Activated effector memory CD4-positive, alpha-beta T cell treated with anti-CD3 and anti-CD28 coated beads, Interleukin-2, amount 50 U/mL, for 16 hours (primary cell): ENCODE data around the gene UQCC3.
"Not testable (repeated sequence)": the region's sequence is repeated elsewhere in the genome, so short reads cannot be mapped to it uniquely, and the experiment has no call there.

Source experiments
- DNase-seq: peaks from one replicate; pipeline ENCODE4 v3.0.0-alpha.2; 2020

UQCC3 gene, protein sequence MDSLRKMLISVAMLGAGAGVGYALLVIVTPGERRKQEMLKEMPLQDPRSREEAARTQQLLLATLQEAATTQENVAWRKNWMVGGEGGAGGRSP

DNA sequence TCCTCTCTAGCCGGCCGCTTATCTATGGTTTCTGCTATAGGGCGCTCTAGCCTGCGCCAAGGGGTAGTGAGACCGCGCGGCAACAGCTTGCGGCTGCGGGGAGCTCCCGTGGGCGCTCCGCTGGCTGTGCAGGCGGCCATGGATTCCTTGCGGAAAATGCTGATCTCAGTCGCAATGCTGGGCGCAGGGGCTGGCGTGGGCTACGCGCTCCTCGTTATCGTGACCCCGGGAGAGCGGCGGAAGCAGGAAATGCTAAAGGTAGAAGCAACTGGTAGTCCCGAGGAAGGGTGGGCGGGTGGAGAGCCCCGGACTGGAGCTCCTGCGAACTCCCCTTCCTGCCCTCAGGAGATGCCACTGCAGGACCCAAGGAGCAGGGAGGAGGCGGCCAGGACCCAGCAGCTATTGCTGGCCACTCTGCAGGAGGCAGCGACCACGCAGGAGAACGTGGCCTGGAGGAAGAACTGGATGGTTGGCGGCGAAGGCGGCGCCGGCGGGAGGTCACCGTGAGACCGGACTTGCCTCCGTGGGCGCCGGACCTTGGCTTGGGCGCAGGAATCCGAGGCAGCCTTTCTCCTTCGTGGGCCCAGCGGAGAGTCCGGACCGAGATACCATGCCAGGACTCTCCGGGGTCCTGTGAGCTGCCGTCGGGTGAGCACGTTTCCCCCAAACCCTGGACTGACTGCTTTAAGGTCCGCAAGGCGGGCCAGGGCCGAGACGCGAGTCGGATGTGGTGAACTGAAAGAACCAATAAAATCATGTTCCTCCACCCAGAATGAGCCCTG lies at the start of gene UQCC3, which contains the start of gene LBHD1:
Gene UQCC3 (plus strand): TSS at position 66 of the 782 bp plus-strand sequence. CDS start 73 bp downstream, at position 139.
Gene LBHD1 (minus strand): TSS at position 660 of the 782 bp plus-strand sequence. CDS start 2,236 bp downstream, outside the sequence.
- DNase-seq, result peak; percentile 89

DNA sequence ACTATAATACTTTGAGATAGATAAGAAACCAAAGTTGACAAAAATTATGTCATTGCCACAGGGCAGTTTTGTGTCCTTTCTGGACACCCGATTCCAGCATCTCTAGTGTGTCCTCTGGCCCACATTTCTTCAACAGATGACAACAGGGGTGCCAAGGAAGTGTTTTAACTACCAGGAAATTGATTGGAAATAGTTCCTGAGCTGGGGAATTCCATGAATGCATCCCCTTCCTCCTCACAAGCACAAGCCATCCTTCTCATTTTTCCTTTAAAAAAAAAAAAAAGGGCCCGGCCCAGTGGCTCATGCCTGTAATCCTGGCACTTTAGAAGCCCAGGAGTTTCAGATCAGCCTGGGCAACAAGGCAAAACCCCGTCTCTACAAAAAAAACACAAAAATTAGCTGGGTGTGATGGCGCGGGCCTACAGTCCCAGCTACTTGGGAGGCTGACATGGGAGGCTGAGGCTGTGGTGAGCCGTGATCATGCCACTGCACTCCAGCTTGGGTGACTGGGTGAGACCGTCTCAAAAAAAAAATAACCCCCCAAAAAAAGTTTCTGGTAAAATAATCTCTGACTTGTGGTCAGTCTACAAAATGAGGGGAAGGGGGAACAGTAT lies 48.9 kb upstream of the UQCC3 start:
- DNase-seq, result no peak

DNA sequence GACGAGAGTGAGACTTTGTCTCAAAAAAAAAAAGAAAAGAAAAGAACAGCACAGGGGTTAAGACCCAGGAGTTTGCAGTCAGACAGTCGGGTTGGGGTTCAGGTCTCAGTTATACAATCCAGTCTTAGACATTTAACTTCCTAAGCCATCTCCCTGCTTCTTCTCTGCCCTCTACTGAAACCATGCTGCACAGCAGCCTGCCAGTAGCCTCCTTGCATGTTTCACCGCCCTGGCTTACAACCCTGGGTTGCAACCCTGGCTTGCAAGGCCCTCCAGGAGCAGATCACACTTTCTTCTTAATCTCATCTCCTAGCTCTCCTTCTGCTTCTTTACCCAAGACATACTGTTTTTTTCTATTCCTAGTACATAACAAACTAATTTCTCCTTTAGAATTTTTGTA lies 43.8 kb upstream of the UQCC3 start:
- no peak for DNase-seq

GRCh38 chr11:62632492-62632891 lies 39.0 kb upstream of the UQCC3 start:
- no peak for DNase-seq

- no peak for DNase-seq
Observed at GRCh38 chr11:62644220-62644619, 27.3 kb upstream of the UQCC3 start.

- no peak for DNase-seq
Observed at GRCh38 chr11:62645671-62645945, 25.9 kb upstream of the UQCC3 start.

DNA sequence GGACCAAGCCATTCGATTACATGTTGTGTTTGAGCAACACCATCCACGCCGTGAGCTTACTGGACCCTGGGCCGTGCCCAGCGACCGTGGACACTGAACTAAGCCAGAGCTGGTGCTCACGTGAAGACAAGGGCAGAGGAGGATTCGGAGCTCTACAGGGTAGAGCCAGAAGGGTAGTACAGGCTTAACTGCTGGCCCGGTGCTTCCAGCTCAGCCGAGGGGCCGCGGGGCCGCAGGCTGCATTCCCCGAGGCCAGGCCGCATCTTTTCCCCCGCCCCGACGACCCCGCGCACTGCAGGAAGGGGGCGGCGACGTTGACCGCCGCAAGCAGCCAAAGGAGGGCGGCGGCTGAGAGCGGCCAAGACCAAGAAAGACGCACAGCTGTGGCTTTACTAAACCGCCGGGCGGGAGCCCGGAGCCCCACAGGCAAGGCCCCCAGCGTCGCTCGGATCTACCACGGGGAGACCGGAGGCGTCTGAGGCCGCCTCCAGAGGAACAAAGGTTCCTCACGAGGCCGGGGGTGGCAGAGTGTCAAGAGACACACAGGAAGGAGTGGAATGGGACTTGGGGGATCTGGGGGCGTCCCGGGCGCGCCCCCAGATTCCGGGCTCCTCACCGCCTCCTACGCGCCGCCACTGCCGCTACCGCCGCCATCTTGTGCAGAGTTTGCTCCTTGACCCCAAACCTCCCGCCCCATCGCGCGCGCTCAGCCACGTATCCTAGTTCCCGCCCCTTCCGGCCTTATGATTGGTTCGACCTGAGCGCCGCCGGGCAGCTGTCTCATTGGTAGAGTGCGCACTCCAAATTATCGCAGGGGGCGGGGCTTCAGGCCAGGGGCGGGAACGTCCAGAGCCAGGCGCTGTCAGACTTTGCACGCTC lies 25.3 kb upstream of the UQCC3 start, which contains the start of gene GANAB:
Gene GANAB (minus strand): TSS at position 668 of the 879 bp plus-strand sequence. CDS start 14 bp downstream, at position 654.
- peak; percentile 100 for DNase-seq

- no peak for DNase-seq
Observed at GRCh38 chr11:62646825-62647608, 24.5 kb upstream of the UQCC3 start.

DNA sequence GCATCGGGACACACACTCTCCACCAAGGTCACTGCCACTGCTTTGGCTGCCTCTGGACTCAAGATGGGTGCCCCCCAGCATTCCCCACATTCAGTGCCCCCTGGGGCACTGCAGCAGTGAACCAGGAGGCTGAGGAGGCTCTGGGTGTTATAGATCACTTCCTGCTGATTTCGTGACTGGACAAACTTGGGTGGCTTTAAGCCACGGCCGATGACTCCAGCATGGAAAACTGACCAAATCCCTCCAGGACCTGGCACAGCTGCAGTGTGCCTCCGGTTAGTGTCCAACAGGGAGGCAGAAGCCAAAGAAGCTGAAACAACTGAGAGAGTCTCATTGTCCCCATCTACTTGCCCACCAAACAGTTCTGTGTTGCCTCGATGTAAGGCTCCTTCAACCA lies 23.9 kb upstream of the UQCC3 start:
- no peak for DNase-seq

DNA sequence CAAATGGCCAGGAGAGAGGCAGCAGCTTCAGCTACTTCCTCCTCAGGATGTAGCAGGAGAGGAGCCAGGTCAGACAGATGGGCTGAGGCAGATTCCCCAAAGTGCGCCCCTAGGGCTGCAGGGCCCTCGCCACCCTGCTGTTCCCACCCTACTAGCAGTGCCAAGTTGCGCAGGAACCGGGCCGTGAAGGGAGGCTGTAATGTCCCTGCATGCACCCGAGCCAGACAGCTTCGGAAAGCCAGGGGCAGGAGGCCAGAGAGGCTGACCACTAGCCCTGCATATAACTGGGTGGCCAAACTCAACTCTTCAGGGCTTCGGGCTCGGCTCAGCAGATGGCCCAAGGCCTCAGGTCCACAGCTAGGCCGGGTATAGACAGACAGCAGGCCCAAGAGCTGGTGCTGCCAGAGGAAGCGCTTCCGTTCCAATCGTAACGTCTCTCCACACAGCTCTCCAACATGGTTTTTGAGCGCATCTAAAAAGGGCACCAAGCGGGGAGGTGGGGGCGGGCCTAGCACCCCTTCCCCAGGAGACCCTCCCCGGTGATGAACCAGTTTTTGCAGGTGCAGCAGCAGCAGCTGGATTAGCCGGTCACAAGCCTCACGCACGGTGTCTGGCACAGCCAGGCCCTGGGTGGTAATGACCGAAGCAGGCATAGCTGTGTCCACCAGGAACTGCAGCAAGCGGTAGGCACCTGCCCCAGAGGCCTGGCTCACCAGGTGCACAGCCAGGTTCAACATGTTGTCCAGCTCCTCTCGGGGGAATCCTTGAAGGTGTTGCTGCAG lies 23.1 kb upstream of the UQCC3 start:
- no peak for DNase-seq

GRCh38 chr11:62648967-62649364 lies 22.5 kb upstream of the UQCC3 start:
- no peak for DNase-seq

DNA sequence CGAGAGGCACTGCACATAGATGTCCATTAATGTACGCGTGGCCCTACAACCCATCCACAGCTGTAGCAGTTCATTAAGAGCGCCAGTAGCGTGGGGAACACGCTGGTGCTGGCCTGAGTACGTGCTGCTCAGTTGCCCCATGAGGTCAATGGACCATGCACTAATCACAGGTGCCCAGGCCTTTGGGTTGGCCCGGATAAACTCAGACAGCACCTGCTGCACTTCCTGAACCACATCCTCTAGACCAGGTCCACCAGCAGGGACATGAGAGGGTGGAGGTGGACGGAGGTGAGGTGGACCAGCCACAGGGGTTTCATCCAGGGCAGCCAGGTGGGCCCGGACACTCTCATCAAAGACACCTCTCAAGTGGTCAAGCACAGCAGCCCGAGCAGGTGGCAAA lies 22.0 kb upstream of the UQCC3 start:
- DNase-seq, result no peak

- DNase-seq, result not testable (repeated sequence)
Observed at GRCh38 chr11:62650283-62650682, 21.2 kb upstream of the UQCC3 start.

DNA sequence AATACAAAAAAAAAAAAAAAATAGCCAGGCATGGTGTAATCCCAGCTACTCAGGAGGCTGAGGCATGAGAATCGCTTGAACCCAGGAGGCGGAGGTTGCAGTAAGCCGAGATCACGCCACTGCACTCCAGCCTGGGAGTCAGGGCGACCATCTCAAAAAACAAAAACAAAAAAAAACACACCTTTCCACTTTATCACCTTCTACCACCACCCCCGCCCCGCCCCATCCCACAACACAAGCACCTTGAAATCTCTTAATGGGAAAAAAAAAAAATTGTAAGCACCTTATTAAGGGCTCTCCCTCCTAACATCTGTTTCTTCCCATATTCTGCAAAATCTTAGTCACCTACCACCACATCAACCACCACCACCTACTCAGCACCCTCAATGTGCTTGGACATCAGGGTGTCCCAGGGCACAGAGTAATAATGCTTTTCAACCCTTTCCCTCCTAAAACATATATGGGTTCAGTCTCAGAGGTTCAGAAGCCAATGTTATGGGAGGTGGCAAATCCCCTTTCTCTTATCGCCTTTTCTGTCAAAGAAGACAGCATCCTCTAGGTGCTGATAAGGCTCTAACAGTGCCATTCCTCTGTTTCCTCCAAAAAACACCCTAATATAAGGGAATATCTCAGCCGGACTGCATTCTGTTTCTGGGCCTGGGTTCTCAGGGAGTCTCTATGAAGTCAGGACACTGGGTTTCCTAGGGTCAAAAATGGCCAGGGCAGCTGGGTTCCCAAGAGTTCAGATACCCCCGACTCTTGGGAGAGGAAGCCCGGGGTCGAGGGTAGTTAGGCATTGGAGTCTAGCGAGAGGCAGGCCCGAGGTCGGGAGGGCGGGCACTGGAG lies 19.1 kb upstream of the UQCC3 start:
- no peak for DNase-seq

GRCh38 chr11:62654297-62654696 lies 17.2 kb upstream of the UQCC3 start:
- no peak for DNase-seq

- DNase-seq, result no peak
Observed at GRCh38 chr11:62656796-62657429, 14.6 kb upstream of the UQCC3 start.

- no peak for DNase-seq
Observed at GRCh38 chr11:62664405-62665074, 6.9 kb upstream of the UQCC3 start.

DNA sequence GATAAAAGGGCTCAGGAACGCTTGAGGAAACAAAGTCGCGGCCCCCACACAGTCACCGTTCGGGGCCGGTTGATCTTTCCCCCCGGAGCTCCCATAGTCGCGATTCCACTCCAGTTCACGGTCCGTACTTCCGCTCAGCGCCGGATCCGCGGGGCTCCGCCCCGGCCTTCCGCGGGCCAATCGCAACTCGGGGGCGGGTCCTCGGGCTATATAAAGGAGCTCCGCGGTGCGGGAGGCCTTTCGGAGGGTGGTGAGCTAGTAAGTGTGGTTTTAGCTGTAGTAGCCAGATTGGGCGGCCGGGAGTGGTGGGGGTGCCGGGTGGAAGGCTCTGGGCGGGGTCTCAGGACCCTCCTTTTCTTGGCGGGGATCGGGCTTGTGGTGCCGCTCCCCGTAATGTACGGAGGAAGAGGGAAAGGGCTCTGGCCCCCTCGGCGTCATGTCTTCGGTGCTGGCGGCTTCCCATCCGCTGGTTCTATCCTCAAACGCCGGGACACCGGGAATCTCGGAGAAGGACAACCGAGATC lies 6.3 kb upstream of the UQCC3 start, which contains the start of the genes C11orf98 and CSKMT:
Gene C11orf98 (minus strand): TSS at position 136 of the 524 bp plus-strand sequence. CDS start 41 bp downstream, at position 95.
Gene CSKMT (plus strand): TSS at position 238 of the 524 bp plus-strand sequence. CDS start 568 bp downstream, outside the sequence.
- DNase-seq, result peak; percentile 99
